ENCODE data around the gene DAAM2. TPM values are rescaled to one million over a fixed set of nuclear protein-coding genes. Genes with fewer than 3 reads are reported as not detected.

The DAAM2 gene
- total RNA-seq, 2 experiments from 2014 or later = not detected

DNA sequence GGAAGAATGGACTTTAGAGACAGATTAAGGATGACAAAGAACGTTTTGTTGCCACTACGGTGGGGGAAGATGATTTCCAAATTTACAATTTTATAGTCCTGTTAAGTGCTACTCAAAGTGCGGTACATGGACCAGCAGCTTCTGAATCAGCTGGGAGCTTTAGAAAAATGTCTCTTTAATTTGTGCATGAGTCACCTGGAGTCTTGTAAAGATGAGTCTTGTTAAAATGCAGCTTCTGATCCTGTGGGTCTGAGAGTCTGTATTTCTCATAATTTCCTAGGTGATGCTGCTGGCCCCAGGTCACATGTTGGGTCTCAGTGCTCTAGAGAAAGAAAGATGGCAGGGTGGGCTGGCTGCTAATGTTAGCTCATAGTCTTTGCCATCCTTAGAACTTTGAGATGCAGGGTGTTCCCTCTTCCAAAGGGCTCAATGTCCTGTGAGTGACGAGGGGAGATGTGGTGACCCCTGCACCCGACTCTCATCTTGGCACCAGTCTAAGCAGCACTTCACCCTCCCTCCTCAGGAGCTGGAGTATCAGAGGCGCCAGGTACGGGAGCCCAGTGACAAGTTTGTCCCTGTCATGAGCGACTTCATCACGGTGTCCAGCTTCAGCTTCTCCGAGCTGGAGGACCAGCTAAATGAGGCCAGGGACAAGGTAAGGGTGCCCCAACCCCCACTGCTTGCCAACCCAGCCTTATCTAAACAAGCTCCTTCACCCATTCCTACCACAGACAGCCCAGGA is 107.5 kb downstream of the DAAM2 start:
- Mint-ChIP-seq H3K27ac (no peak overlapping the region), H3K4me3 (no peak overlapping the region), H3K4me1 (ENCODE audit: low read depth) (no peaks in the 10 kb centered on the region), H3K36me3 (ENCODE audit: low read depth) (no peaks in the 10 kb centered on the region), H3K27me3 (ENCODE audit: low read depth) (no peaks in the 10 kb centered on the region), H3K9me3 (ENCODE audit: insufficient read depth) (no peaks in the 10 kb centered on the region)
- ATAC-seq = no peak
- CTCF ChIA-PET = no interaction called here
- POLR2A ChIA-PET = no interaction called here
- DNase-seq = no peak

DNA sequence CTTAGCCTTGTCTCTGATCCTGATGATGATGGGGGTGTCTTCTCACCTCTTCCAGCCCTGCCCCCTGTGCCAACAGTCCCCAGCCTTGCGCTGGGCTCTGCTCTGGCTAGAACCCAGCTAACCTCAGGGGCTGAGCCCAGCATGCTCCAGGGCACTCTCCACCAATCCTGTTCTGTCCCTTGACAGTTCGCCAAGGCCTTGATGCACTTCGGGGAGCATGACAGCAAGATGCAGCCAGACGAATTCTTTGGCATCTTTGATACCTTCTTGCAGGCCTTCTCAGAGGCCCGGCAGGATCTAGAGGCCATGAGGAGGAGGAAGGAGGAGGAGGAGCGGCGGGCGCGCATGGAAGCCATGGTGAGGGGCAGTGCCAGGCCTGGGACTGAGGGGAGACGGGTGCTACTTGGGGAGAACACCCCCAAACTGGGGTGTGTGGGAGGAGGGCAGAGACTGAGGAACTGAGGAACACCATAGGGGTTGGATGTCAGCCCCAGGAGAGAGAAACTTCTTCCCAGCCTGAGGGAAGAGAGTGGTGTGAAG is 109.0 kb downstream of the DAAM2 start:
- H3K9me3 Mint-ChIP-seq (ENCODE audit: insufficient read depth) = no peaks in the 10 kb centered on the region
- ATAC-seq = no peak

DNA sequence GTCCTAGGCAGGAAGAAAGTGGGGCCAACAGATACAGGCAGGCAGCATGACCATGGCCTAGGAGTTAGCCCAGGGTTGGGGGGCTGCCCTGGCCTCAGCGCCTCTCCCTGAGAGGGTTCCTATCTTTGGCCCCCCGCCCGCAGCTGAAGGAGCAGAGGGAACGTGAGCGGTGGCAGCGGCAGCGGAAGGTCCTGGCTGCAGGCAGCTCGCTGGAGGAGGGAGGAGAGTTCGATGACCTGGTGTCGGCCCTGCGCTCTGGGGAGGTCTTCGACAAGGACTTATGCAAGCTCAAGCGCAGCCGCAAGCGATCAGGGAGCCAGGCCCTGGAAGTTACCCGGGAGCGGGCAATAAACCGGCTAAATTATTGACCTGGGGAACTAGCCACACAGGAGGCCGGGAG is 109.5 kb downstream of the DAAM2 start:
- CTCF ChIA-PET = no interaction called here
- H3K4me1 Mint-ChIP-seq (ENCODE audit: low read depth) = no peaks in the 10 kb centered on the region
- ATAC-seq = no peak

More for the DNA sequence above, 109.0 kb downstream of the DAAM2 start:
- H3K36me3 Mint-ChIP-seq (ENCODE audit: low read depth) = no peaks in the 10 kb centered on the region
- ChIA-PET POLR2A (no interaction called here), CTCF (no interaction called here)
- no peak for DNase-seq
- no peaks in the 10 kb centered on the region for H3K27me3 Mint-ChIP-seq (ENCODE audit: low read depth)
- H3K4me3 Mint-ChIP-seq = no peak overlapping the region
- H3K27ac Mint-ChIP-seq = no peak overlapping the region
- H3K4me1 Mint-ChIP-seq (ENCODE audit: low read depth) = no peaks in the 10 kb centered on the region

DNA sequence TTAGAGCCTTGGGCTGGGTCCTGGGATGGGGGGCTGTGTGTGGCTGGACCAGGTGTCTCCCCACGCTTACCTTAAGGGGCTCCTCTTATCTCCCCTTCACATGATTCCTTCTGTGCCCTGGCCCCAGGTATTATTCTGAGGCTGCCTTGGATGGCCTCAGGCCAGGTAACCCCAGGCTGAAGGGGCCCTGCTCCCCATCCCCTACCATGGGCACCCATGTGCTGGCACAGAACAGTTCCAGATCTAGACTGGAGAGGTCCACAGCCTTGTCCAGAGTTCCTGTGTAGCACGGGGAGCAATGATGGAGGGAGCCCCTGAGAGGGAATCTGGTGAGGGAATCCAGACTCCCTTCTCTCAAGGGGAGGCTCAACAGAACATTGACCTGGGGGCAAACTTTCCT is 110.0 kb downstream of the DAAM2 start:
- Mint-ChIP-seq H3K9me3 (ENCODE audit: insufficient read depth) (no peaks in the 10 kb centered on the region), H3K4me3 (no peak overlapping the region), H3K36me3 (ENCODE audit: low read depth) (no peaks in the 10 kb centered on the region), H3K4me1 (ENCODE audit: low read depth) (no peaks in the 10 kb centered on the region), H3K27me3 (ENCODE audit: low read depth) (no peaks in the 10 kb centered on the region), H3K27ac (no peak overlapping the region)
- CTCF ChIA-PET = no interaction called here
- DNase-seq (no peak), ATAC-seq (no peak)
- POLR2A ChIA-PET = no interaction called here

More for the DNA sequence above, 109.5 kb downstream of the DAAM2 start:
- no peaks in the 10 kb centered on the region for H3K36me3 Mint-ChIP-seq (ENCODE audit: low read depth)
- no peak overlapping the region for H3K27ac Mint-ChIP-seq
- no peak overlapping the region for H3K4me3 Mint-ChIP-seq
- no peak for DNase-seq
- no peaks in the 10 kb centered on the region for H3K9me3 Mint-ChIP-seq (ENCODE audit: insufficient read depth)
- POLR2A ChIA-PET = no interaction called here
- no peaks in the 10 kb centered on the region for H3K27me3 Mint-ChIP-seq (ENCODE audit: low read depth)

DNA sequence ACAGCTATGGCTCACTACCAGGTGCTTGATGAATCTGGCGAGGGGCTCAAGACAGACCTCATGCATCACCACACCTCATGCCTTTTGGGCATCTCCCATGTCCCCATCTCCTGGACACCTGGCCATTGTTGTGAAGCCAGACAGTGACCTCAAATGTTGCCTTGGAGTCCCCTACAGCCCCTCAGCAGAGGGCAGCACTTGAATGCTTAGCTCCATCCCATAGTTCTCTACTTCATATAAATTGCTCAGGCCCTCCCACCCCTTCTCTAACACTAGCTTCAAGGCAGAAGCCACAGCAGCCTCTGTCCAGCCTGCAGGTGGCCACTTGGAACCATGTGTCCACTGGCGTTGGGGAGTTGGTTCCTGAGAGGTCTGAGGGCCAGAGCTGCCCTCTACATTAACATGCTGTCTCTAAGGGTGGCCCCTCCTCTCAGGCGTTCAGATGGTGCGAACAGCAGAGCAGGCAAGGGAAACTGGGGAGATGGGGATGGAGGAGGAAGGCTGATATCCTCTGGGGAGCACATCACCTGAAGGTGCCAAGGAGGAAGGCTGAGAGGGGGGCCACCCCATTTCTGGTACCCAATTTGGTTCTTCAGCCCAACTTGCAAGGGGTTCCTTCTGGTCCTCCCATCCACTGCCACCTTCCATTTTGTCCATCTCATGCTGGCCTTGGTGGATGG is 110.8 kb downstream of the DAAM2 start:
- ChIA-PET CTCF (no interaction called here), POLR2A (no interaction called here)
- H3K27me3 Mint-ChIP-seq (ENCODE audit: low read depth) = no peaks in the 10 kb centered on the region
- H3K4me1 Mint-ChIP-seq (ENCODE audit: low read depth) = no peaks in the 10 kb centered on the region
- no peak for DNase-seq
- no peak overlapping the region for H3K27ac Mint-ChIP-seq
- H3K36me3 Mint-ChIP-seq (ENCODE audit: low read depth) = no peaks in the 10 kb centered on the region
- no peak for ATAC-seq
- H3K4me3 Mint-ChIP-seq = no peak overlapping the region
- H3K9me3 Mint-ChIP-seq (ENCODE audit: insufficient read depth) = no peaks in the 10 kb centered on the region

DNA sequence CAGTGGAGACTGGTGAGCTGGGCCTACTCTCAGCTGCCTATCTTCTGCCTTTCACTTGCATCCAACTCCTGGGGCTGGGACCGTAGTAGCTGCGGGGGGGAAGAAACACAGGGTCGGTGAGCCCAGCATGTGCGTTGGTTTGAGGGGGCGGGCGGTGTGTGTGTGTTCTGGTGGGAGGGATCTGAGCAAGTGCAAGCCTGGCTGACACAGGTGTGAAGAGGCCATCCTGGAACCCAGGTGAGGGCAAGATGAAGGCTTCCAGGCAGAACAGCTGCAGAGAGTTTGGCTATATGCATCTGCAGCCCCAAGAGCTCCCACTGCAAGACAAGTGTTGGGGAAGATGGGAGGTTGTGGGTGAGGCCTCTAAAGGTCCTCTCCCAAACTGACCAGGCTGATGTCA is 111.5 kb downstream of the DAAM2 start:
- Mint-ChIP-seq H3K4me3 (no peak overlapping the region), H3K9me3 (ENCODE audit: insufficient read depth) (no peaks in the 10 kb centered on the region), H3K27ac (no peak overlapping the region), H3K27me3 (ENCODE audit: low read depth) (no peaks in the 10 kb centered on the region), H3K4me1 (ENCODE audit: low read depth) (no peaks in the 10 kb centered on the region), H3K36me3 (ENCODE audit: low read depth) (no peaks in the 10 kb centered on the region)
- ATAC-seq (no peak), DNase-seq (no peak)
- POLR2A ChIA-PET = no interaction called here
- CTCF ChIA-PET = no interaction called here

DNA sequence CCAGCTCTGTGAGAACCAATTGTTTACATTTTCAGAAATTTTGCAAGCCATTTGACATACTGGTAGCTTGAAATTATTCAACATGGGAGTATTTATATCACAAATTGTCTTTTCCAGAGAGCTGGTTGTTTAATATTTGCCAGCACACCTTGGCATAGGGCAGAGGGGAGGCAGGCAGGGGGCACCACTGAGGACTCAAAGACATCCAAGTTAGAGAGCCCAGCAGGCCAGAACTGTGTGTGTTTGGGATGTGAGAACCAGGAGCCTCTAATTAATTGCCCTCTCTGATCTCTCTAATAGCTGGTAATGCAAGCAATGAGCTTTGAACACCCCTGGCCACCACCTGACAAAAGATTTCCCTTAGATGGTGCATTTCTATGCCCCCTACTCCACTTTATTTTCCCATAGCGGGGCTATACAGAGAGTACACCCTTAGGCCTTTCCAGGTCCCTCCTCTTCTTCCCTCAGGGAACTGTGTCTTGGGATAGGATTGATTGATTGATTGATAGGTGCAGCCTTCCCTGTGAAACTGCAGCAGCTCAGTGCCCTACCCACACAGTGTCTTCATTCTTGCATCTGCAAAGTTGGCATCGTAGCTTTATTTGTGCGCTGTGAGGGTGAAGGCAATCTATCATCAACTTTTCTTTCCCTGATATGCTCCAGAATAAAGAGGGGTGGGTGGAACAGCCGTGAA is 112.9 kb downstream of the DAAM2 start:
- CTCF ChIA-PET = no interaction called here
- ATAC-seq = no peak
- no peaks in the 10 kb centered on the region for H3K9me3 Mint-ChIP-seq (ENCODE audit: insufficient read depth)
- no peak overlapping the region for H3K27ac Mint-ChIP-seq
- DNase-seq = no peak
- H3K36me3 Mint-ChIP-seq (ENCODE audit: low read depth) = no peaks in the 10 kb centered on the region
- H3K27me3 Mint-ChIP-seq (ENCODE audit: low read depth) = no peaks in the 10 kb centered on the region
- H3K4me1 Mint-ChIP-seq (ENCODE audit: low read depth) = no peaks in the 10 kb centered on the region
- H3K4me3 Mint-ChIP-seq = no peak overlapping the region
- POLR2A ChIA-PET = no interaction called here

DNA sequence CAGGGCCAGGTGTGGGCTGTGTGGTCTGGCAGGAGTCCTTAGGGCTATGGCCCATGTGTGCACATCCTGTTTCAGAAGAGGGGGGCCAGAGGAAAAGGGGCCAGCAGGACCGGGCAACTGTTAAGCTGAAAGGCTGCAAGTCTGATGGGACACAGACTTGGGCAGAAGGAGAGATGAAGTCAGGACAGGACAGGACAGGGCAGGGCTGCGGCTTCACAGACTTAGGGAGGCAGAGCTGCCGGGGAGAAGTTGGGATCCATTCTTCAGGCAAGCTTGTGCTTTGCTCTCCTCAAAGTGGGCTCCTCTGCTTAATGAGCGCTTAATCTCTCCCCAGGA is 113.4 kb downstream of the DAAM2 start:
- H3K36me3 Mint-ChIP-seq (ENCODE audit: low read depth) = no peaks in the 10 kb centered on the region
- CTCF ChIA-PET = no interaction called here
- H3K9me3 Mint-ChIP-seq (ENCODE audit: insufficient read depth) = no peaks in the 10 kb centered on the region
- no peaks in the 10 kb centered on the region for H3K4me1 Mint-ChIP-seq (ENCODE audit: low read depth)
- H3K27ac Mint-ChIP-seq = no peak overlapping the region
- DNase-seq (no peak), ATAC-seq (no peak)
- POLR2A ChIA-PET = no interaction called here
- no peaks in the 10 kb centered on the region for H3K27me3 Mint-ChIP-seq (ENCODE audit: low read depth)
- no peak overlapping the region for H3K4me3 Mint-ChIP-seq

DNA sequence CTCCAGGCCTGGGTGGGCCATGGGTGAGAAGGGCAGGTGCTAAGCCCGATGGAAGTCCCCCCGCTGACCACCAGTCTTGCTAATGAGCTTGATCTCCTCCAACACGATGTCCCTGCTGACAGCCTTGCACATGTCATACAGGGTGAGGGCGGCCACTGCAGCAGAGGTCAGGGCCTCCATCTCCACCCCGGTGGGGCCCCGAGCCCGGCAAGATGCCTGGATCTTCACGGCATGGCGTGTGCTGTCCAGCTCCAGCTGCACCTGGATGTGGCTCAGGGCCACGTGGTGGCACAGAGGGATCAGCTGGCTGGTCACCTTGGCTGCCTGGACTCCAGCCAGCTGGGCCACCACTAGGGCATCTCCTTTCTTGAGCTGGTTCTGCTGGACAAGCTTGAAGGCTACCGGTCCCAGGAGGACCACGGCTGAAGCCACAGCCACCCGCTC is 114.2 kb downstream of the DAAM2 start:
- no peaks in the 10 kb centered on the region for H3K27me3 Mint-ChIP-seq (ENCODE audit: low read depth)
- no peaks in the 10 kb centered on the region for H3K4me1 Mint-ChIP-seq (ENCODE audit: low read depth)
- no peaks in the 10 kb centered on the region for H3K36me3 Mint-ChIP-seq (ENCODE audit: low read depth)
- ChIA-PET CTCF (no interaction called here), POLR2A (no interaction called here)
- DNase-seq = no peak
- no peak for ATAC-seq
- no peaks in the 10 kb centered on the region for H3K9me3 Mint-ChIP-seq (ENCODE audit: insufficient read depth)
- H3K4me3 Mint-ChIP-seq = no peak overlapping the region
- H3K27ac Mint-ChIP-seq = no peak overlapping the region

DNA sequence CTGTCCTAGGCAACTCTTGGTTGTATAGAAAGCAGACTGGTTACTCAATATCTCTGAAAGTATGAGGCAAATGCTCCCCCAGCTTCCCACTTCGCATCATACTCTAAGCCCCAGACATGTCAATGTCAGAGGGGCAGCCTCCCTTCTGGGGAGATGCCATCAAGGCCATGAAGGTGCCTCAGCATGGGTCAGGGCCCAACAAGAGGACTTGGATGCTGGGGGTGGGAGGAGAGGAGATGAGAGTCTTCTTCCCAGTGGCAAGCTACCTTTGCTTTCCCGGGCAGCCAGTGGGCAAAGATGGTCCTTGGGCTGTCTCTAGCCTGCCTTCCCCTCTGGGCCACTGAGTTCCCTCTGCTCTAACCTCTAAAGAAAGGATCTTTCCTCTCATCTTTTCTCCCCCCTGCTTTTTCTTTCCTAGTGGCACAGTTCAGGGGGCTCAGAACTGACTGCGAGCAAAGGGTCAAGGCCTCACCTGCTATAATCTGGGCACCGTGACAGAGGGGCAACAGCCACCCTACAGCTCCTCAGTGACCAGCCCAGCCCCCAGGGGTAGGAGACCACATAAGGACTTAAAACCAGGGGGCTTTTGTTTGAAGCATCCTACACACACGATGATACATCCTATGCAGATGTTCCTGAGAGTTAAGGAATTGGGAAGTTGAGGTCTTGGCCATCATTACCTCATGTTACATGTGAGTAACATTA is 115.8 kb downstream of the DAAM2 start:
- ChIA-PET CTCF (no interaction called here), POLR2A (interaction anchor here (0.6 kb wide), 1 partner anchor 188 kb away, joined by 3 read pairs; no protein-coding TSS in a partner anchor)
- no peaks in the 10 kb centered on the region for H3K9me3 Mint-ChIP-seq (ENCODE audit: insufficient read depth)
- no peak overlapping the region for H3K27ac Mint-ChIP-seq
- H3K4me3 Mint-ChIP-seq = no peak overlapping the region
- H3K36me3 Mint-ChIP-seq (ENCODE audit: low read depth) = no peaks in the 10 kb centered on the region
- H3K27me3 Mint-ChIP-seq (ENCODE audit: low read depth) = no peaks in the 10 kb centered on the region
- ATAC-seq = no peak
- no peak for DNase-seq
- no peaks in the 10 kb centered on the region for H3K4me1 Mint-ChIP-seq (ENCODE audit: low read depth)

DNA sequence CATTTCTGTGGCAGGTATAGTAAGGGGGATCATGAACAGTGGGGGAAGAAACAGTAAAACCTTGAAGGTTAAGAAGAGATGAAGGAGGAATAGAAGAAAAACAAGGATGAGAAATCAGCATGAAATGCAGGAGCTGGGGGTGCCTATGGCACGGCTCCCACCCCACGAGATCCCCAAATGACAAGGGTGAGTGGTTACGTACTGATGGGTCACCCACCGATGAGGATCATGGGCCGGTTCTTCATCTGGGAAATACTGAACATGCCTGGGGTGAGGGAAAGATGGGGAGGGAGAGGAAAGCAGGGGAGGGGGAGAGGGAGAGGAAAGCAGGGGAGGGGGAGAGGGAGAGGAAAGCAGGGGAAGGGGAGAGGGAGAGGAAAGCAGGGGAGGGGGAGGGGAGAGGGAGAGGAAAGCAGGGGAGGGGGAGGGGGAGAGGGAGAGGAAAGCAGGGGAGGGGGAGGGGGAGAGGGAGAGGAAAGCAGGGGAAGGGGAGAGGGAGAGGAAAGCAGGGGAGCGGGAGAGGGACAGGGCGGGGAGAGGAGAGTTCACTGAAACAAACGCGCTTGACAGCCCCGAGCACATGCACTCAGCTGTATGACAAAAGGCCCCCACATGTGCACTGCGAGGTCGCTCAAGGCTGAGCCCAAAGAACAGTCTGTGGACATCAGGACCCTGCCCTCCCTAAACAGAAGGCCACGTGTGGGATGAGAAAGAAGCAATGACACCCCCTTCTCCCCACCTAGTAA is 116.8 kb downstream of the DAAM2 start:
- ChIA-PET CTCF (no interaction called here), POLR2A (no interaction called here)
- no peaks in the 10 kb centered on the region for H3K36me3 Mint-ChIP-seq (ENCODE audit: low read depth)
- H3K27me3 Mint-ChIP-seq (ENCODE audit: low read depth) = no peaks in the 10 kb centered on the region
- no peaks in the 10 kb centered on the region for H3K9me3 Mint-ChIP-seq (ENCODE audit: insufficient read depth)
- no peaks in the 10 kb centered on the region for H3K4me1 Mint-ChIP-seq (ENCODE audit: low read depth)
- no peak overlapping the region for H3K4me3 Mint-ChIP-seq
- DNase-seq (no peak), ATAC-seq (no peak)
- no peak overlapping the region for H3K27ac Mint-ChIP-seq

Measured in activated CD8-positive, alpha-beta T cell treated with anti-CD3 and anti-CD28 coated beads, Interleukin-2, amount 10 ng/mL, durations not matched to agents 7 days and 5 days (primary cell).